ENCODE measurements around the gene ADAMTS1.

The ADAMTS1 gene

GRCh38 chr21:26847921-26848320, 2.7 kb upstream of the ADAMTS1 start:
- peaks cover 3% of the 10 kb centered on the region for H3K4me1 ChIP-seq (ENCODE audit: control insufficient read depth, low read depth, low read length)
- no peak overlapping the region for H2AK5ac ChIP-seq (ENCODE audit: low read length)
- no peak overlapping the region for H3K4me3 ChIP-seq (ENCODE audit: low read length)
- no peaks in the 10 kb centered on the region for H3K27me3 ChIP-seq (ENCODE audit: insufficient read depth, low read length, poor library complexity)
- no peak overlapping the region for H3K27ac ChIP-seq (ENCODE audit: low read depth, low read length)
- DNase-seq, result no peak
- no CpG with 5 or more reads among the region's 2 CpGs for WGBS (ENCODE audit: extremely low coverage, insufficient coverage, low lambda C conversion rate)
- H3K36me3 ChIP-seq (ENCODE audit: control insufficient read depth, insufficient read depth, low read length), result no peaks in the 10 kb centered on the region
- no peak overlapping the region for H3K18ac ChIP-seq (ENCODE audit: low read length)
- H3K9ac ChIP-seq (ENCODE audit: low read length), result no peak overlapping the region
- peaks cover 22% of the 10 kb centered on the region for H3K79me2 ChIP-seq (ENCODE audit: control insufficient read depth, insufficient read depth, low read length)
- no peak overlapping the region for H2BK120ac ChIP-seq (ENCODE audit: low read depth, low read length)
- H4K8ac ChIP-seq (ENCODE audit: low read depth, low read length), result no peak overlapping the region
- no peak overlapping the region for H3K56ac ChIP-seq (ENCODE audit: low read length)
- H3K4ac ChIP-seq (ENCODE audit: low read depth, low read length), result no peak overlapping the region
- H3K4me2 ChIP-seq (ENCODE audit: low read length), result no peak overlapping the region
- H2BK15ac ChIP-seq (replicated peaks; ENCODE audit: low read depth), result no peak overlapping the region
- H3K79me1 ChIP-seq (ENCODE audit: low read length), result peaks cover 2% of the 10 kb centered on the region
- no peak overlapping the region for H3K23ac ChIP-seq (ENCODE audit: low read length)
- no peak overlapping the region for H4K5ac ChIP-seq (ENCODE audit: low read length)
- no peak overlapping the region for H2BK5ac ChIP-seq (ENCODE audit: low read length)

GRCh38 chr21:26847002-26847401, 1.8 kb upstream of the ADAMTS1 start:
- no peaks in the 10 kb centered on the region for H3K27me3 ChIP-seq (ENCODE audit: insufficient read depth, low read length, poor library complexity)
- no peak overlapping the region for H3K4me3 ChIP-seq (ENCODE audit: low read length)
- H2BK120ac ChIP-seq (ENCODE audit: low read depth, low read length), result no peak overlapping the region
- H3K36me3 ChIP-seq (ENCODE audit: control insufficient read depth, insufficient read depth, low read length), result peaks cover 3% of the 10 kb centered on the region
- no peak overlapping the region for H2AK5ac ChIP-seq (ENCODE audit: low read length)
- no peak for DNase-seq
- H4K5ac ChIP-seq (ENCODE audit: low read length), result no peak overlapping the region
- no peak overlapping the region for H2BK5ac ChIP-seq (ENCODE audit: low read length)
- no peak overlapping the region for H4K8ac ChIP-seq (ENCODE audit: low read depth, low read length)
- peaks cover 31% of the 10 kb centered on the region for H3K79me2 ChIP-seq (ENCODE audit: control insufficient read depth, insufficient read depth, low read length)
- peaks cover 4% of the 10 kb centered on the region for H3K79me1 ChIP-seq (ENCODE audit: low read length)
- H3K56ac ChIP-seq (ENCODE audit: low read length), result peak overlapping the region; percentile 95
- peak overlapping the region; percentile 82 for H3K4me2 ChIP-seq (ENCODE audit: low read length)
- peak overlapping the region; percentile 98 for H3K27ac ChIP-seq (ENCODE audit: low read depth, low read length)
- no peak overlapping the region for H3K23ac ChIP-seq (ENCODE audit: low read length)
- peaks cover 3% of the 10 kb centered on the region for H3K4me1 ChIP-seq (ENCODE audit: control insufficient read depth, low read depth, low read length)
- H3K4ac ChIP-seq (ENCODE audit: low read depth, low read length), result no peak overlapping the region
- no peak overlapping the region for H2BK15ac ChIP-seq (replicated peaks; ENCODE audit: low read depth)
- no peak overlapping the region for H3K18ac ChIP-seq (ENCODE audit: low read length)
- WGBS (ENCODE audit: extremely low coverage, insufficient coverage, low lambda C conversion rate), result no CpG with 5 or more reads among the region's 13 CpGs
- peak overlapping the region; percentile 95 for H3K9ac ChIP-seq (ENCODE audit: low read length)

GRCh38 chr21:26846036-26846931, 1.1 kb upstream of the ADAMTS1 start:
- Histone ChIP-seq H3K56ac (ENCODE audit: low read length) (peak overlapping the region; percentile 95), H3K36me3 (ENCODE audit: control insufficient read depth, insufficient read depth, low read length) (peaks cover 6% of the 10 kb centered on the region), H3K4me3 (ENCODE audit: low read length) (peak overlapping the region; percentile 64), H3K18ac (ENCODE audit: low read length) (peak overlapping the region; percentile 96), H2BK120ac (ENCODE audit: low read depth, low read length) (peak overlapping the region; percentile 80), H4K5ac (ENCODE audit: low read length) (no peak overlapping the region), H3K4me1 (ENCODE audit: control insufficient read depth, low read depth, low read length) (peaks cover 4% of the 10 kb centered on the region), H3K79me2 (ENCODE audit: control insufficient read depth, insufficient read depth, low read length) (peaks cover 34% of the 10 kb centered on the region), H3K27ac (ENCODE audit: low read depth, low read length) (peak overlapping the region; percentile 98), H3K27me3 (ENCODE audit: insufficient read depth, low read length, poor library complexity) (no peaks in the 10 kb centered on the region), H2AK5ac (ENCODE audit: low read length) (no peak overlapping the region), H2BK5ac (ENCODE audit: low read length) (peak overlapping the region; percentile 97), H3K79me1 (ENCODE audit: low read length) (peaks cover 6% of the 10 kb centered on the region), H4K8ac (ENCODE audit: low read depth, low read length) (peak overlapping the region; percentile 87), H2BK15ac (replicated peaks; ENCODE audit: low read depth) (no peak overlapping the region), H3K9ac (ENCODE audit: low read length) (peak overlapping the region; percentile 95), H3K23ac (ENCODE audit: low read length) (no peak overlapping the region), H3K4ac (ENCODE audit: low read depth, low read length) (peak overlapping the region; percentile 85), H3K4me2 (ENCODE audit: low read length) (peak overlapping the region; percentile 82)
- no CpG with 5 or more reads among the region's 50 CpGs for WGBS (ENCODE audit: extremely low coverage, insufficient coverage, low lambda C conversion rate)
- peak; percentile 88 for DNase-seq

- no peak for DNase-seq
- peaks cover 36% of the 10 kb centered on the region for H3K79me2 ChIP-seq (ENCODE audit: control insufficient read depth, insufficient read depth, low read length)
- WGBS (ENCODE audit: extremely low coverage, insufficient coverage, low lambda C conversion rate), result no CpG with 5 or more reads among the region's 7 CpGs
- peak overlapping the region; percentile 97 for H2BK5ac ChIP-seq (ENCODE audit: low read length)
- H2AK5ac ChIP-seq (ENCODE audit: low read length), result no peak overlapping the region
- H3K4me2 ChIP-seq (ENCODE audit: low read length), result peak overlapping the region; percentile 82
- H3K27ac ChIP-seq (ENCODE audit: low read depth, low read length), result peak overlapping the region; percentile 98
- peak overlapping the region; percentile 87 for H4K8ac ChIP-seq (ENCODE audit: low read depth, low read length)
- H3K56ac ChIP-seq (ENCODE audit: low read length), result peak overlapping the region; percentile 95
- H3K18ac ChIP-seq (ENCODE audit: low read length), result peak overlapping the region; percentile 96
- peak overlapping the region; percentile 85 for H3K4ac ChIP-seq (ENCODE audit: low read depth, low read length)
- H4K5ac ChIP-seq (ENCODE audit: low read length), result peak overlapping the region; percentile 50
- H2BK15ac ChIP-seq (replicated peaks; ENCODE audit: low read depth), result no peak overlapping the region
- peaks cover 8% of the 10 kb centered on the region for H3K36me3 ChIP-seq (ENCODE audit: control insufficient read depth, insufficient read depth, low read length)
- H3K9ac ChIP-seq (ENCODE audit: low read length), result peak overlapping the region; percentile 95
- peak overlapping the region; percentile 80 for H2BK120ac ChIP-seq (ENCODE audit: low read depth, low read length)
- peak overlapping the region; percentile 64 for H3K4me3 ChIP-seq (ENCODE audit: low read length)
- peak overlapping the region; percentile 49 for H3K23ac ChIP-seq (ENCODE audit: low read length)
- H3K79me1 ChIP-seq (ENCODE audit: low read length), result peaks cover 8% of the 10 kb centered on the region
- H3K27me3 ChIP-seq (ENCODE audit: insufficient read depth, low read length, poor library complexity), result no peaks in the 10 kb centered on the region
- peaks cover 2% of the 10 kb centered on the region for H3K4me1 ChIP-seq (ENCODE audit: control insufficient read depth, low read depth, low read length)
Measured at GRCh38 chr21:26845759-26846035, 488 bp upstream of the ADAMTS1 start.

GRCh38 chr21:26844258-26845065, 747 bp downstream of the ADAMTS1 start:
- DNase-seq, result peak; percentile 48
- WGBS (ENCODE audit: extremely low coverage, insufficient coverage, low lambda C conversion rate), result no CpG with 5 or more reads among the region's 96 CpGs
- H4K8ac ChIP-seq (ENCODE audit: low read depth, low read length), result no peak overlapping the region
- H2BK5ac ChIP-seq (ENCODE audit: low read length), result peak overlapping the region; percentile 95
- H3K79me2 ChIP-seq (ENCODE audit: control insufficient read depth, insufficient read depth, low read length), result peaks cover 40% of the 10 kb centered on the region
- peak overlapping the region; percentile 99 for H3K9ac ChIP-seq (ENCODE audit: low read length)
- H3K27me3 ChIP-seq (ENCODE audit: insufficient read depth, low read length, poor library complexity), result no peaks in the 10 kb centered on the region
- no peak overlapping the region for H2BK120ac ChIP-seq (ENCODE audit: low read depth, low read length)
- H3K4me3 ChIP-seq (ENCODE audit: low read length), result peak overlapping the region; percentile 95
- H3K18ac ChIP-seq (ENCODE audit: low read length), result peak overlapping the region; percentile 88
- peaks cover 2% of the 10 kb centered on the region for H3K4me1 ChIP-seq (ENCODE audit: control insufficient read depth, low read depth, low read length)
- H3K36me3 ChIP-seq (ENCODE audit: control insufficient read depth, insufficient read depth, low read length), result peaks cover 14% of the 10 kb centered on the region
- peak overlapping the region; percentile 8 for H3K4me2 ChIP-seq (ENCODE audit: low read length)
- H4K5ac ChIP-seq (ENCODE audit: low read length), result no peak overlapping the region
- no peak overlapping the region for H2AK5ac ChIP-seq (ENCODE audit: low read length)
- peak overlapping the region; percentile 98 for H3K56ac ChIP-seq (ENCODE audit: low read length)
- peaks cover 10% of the 10 kb centered on the region for H3K79me1 ChIP-seq (ENCODE audit: low read length)
- H2BK15ac ChIP-seq (replicated peaks; ENCODE audit: low read depth), result no peak overlapping the region
- peak overlapping the region; percentile 79 for H3K4ac ChIP-seq (ENCODE audit: low read depth, low read length)
- peak overlapping the region; percentile 84 for H3K27ac ChIP-seq (ENCODE audit: low read depth, low read length)
- H3K23ac ChIP-seq (ENCODE audit: low read length), result peak overlapping the region; percentile 81

All from mesendoderm (in vitro differentiated cells).